ENCODE results near the gene PROSER2.

Gene PROSER2

DNA sequence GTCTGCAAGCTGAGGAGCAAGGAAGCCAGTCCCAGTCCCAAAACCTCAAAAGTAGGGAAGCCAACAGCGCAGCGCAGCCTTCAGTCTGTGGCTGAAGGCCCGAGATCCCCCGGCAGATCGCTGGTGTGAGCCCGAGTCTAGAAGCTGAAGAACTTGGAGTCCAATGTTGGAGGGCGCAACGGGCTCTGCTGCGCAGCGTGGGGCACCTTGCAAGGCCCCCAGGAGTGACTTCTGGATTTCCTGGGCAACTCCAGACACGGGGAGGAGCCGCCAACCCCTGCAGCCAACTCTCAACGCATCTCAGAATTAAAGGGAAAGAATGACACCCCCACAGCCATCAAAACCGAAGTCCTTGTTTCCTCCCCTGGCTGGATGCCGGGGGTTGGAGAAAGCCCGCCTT, 18.8 kb upstream of the PROSER2 start:
- DNase-seq (ENCODE audit: low spot score), result no peak

GRCh38 chr10:11805792-11806191, 17.4 kb upstream of the PROSER2 start:
- no peak for DNase-seq (ENCODE audit: low spot score)

GRCh38 chr10:11806706-11807105, 16.4 kb upstream of the PROSER2 start:
- no peak for DNase-seq (ENCODE audit: low spot score)

GRCh38 chr10:11808808-11809207, 14.3 kb upstream of the PROSER2 start:
- DNase-seq (ENCODE audit: low spot score), result no peak

DNA sequence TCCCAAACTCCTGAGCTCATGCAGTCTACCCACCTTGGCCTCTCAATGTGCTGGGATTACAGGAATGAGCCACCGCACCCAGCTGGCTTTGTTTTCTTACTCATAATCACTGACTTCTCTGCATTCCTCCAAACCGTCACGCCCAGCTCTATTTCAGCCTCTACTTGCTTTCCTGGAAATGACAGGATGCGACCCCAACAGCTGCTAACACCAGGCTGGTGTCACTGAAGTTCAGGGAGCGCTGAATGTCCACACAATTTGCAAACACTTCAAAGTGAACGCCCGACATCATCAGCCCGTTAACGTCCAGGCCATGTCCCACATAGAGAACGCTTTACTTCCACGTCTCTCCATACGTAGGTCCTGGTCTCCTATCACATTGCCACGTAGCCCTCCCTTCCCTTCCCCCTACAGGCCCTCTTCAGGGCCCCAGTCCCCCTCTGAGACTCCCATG, 12.8 kb upstream of the PROSER2 start:
- DNase-seq (ENCODE audit: low spot score), result no peak

- no peak for DNase-seq (ENCODE audit: low spot score)
Observed at GRCh38 chr10:11810973-11811372, 12.2 kb upstream of the PROSER2 start.

DNA sequence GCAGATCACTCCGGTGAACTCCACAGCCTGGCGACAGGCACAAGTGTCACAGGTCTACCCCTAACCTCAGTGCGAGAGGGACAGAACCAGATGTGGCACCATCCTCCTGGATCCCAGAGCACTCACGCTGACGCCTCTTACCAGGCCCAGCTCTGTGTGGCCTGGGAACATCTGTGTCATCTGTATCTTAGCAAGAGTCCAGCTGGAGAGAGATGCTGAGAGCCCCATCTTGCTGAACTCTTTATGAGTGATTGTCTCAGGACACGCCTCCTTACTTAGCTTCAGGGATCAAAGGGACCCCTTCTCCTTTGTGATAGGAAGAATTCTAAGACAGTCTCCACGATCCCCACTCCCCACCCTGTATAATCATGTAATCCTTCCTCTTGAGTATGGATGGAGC, 10.0 kb upstream of the PROSER2 start:
- DNase-seq (ENCODE audit: low spot score), result no peak

DNA sequence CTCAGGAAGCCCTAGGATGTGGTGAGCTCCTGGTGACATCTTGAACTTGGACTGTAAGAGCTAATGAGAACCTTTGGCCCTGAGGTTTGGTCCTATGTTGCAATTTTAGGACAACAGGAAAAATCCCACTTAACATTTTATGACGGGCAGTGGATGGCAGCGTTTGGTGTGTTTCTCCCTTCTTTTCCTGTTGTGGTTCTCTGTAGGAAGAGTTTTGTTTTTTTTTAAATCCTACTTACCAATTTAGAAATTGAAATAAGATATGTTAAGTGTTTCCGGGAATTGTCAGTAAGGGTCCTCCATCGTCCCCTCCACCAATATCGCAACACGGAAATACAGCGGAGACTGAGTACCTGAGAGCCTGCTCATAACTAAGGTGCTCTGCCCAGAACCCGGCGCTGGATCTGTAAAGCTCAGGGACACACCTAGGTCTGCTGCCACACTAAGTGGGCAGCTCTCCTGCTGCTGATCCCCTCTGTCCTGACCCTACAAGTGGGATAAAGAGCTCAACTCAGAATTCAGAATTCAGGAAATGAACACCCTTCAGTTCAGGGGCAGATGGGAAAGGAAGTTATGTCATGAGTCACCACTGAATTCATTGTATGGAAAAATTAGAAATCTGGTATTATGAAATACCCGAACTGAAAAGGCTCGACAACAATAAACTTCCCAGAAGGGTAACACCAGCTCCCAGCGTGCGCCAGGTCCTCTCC, 9.1 kb upstream of the PROSER2 start:
- DNase-seq (ENCODE audit: low spot score), result no peak

- no peak for DNase-seq (ENCODE audit: low spot score)
Observed at GRCh38 chr10:11819027-11819426, 4.1 kb upstream of the PROSER2 start.

DNA sequence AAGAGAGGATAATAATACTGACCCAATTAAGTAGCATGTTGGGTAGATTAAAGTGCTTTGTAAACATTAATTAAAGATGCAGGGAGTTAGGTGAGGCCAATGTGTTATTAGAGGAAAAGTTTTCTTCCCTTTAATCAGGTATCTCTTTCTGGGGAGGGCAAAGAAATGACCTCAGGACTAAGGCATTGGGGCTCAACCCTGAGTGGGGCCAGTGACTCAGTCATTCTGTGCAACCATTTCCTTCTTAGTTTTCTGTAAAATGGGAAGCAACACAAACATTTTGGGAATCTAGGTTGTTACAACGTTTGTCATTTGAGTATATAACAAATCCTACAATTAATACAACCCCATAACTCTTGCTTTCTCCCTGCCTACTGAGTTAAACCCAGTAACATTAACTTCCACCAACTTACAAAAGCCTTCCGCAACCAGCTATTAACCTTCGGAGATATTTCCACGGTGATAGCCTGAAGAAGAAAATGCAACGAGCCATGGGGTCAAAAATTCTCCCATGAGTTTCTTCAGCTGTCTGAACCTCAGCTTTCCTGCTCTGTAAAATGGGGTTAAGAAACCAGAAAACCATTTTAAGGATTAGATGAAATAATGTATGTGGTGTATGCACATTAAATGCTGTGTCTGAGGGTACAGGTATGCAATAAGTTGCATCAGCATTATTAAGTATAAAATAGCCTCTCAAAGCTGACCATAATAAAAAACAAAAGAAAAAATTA, 965 bp upstream of the PROSER2 start:
- no peak for DNase-seq (ENCODE audit: low spot score)

DNA sequence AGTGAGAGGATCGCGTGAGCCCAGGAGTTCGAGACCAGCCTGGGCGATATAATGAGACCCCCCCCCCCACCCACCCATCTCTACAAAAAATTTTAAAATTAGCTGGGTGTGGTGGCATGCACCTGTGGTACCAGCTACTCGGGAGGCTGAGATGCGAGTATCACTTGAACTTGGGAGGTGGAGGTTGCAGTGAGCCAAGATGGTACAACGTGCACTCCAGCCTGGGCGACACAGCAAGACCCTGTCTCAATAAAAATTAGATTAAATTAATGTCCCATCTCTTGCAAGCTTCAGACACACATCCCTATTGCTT, 391 bp upstream of the PROSER2 start:
- DNase-seq (ENCODE audit: low spot score), result no peak

DNA sequence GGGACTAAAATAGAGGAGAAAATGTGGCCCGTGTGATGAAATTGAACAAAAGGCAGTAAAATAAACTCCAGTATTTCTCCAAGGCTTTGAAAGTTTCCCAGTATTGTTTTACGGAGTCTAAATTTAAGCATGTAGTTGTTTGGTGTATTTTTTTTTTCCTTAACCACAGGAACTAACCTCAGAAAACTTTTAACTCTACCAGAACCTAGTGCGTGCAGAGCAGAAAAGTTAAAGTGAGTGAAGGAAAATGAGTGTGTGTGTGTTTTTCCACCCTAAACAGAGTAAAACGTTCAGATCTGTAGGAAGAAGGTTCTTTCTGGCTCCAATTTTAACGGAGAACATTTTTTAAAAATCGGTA, 812 bp downstream of the PROSER2 start:
- no peak for DNase-seq (ENCODE audit: low spot score)

DNA sequence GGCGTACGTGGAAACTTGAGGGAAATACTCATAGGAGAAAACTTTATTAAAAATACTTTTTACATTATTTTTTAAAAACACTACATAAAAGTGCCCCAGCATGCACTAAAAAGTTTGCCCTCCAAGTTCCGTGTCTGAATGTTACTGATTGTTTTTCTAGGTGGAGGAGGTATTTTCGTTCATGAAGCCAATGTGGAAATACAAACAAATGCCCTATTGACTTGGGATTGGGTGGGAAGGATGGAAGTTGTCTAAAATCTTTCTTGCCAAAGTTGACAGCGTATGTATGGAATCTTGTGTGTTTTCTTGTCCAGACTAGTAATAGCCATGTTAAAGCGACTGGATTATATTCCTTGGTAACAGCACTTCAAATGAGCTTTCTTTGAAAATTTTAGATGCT, 1.2 kb downstream of the PROSER2 start:
- DNase-seq (ENCODE audit: low spot score), result no peak

- no peak for DNase-seq (ENCODE audit: low spot score)
Observed at GRCh38 chr10:11824825-11825224, 1.7 kb downstream of the PROSER2 start.

DNA sequence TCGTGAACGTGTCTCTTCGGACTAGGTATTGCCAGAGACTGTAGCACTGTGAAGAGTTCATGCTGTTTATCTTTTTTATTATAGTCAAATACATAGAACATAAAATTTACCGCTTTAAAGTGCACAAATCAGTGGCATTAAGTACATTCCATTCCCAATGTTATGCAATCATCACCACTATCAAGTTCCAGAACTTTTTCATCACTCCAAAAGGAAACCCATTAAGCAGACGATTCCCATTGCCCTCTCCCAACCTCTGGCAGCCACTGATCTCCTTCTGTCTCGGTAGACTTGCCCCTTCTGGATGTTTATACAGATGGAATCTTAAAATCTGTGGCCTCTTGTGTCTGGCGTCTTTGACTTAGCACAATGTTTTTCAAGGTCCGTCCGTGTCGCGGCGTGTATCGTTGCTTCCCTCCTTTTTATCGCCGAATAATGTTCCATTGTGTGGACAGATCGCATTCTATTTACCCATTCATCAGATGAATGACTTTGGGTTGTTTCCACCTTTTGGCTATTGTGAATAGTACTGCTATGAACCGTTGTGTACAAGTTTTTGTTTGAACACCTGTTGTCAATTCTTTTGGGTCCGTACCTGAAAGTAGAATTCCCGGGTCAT, 2.7 kb downstream of the PROSER2 start:
- DNase-seq (ENCODE audit: low spot score), result no peak

GRCh38 chr10:11827006-11827405, 3.9 kb downstream of the PROSER2 start:
- no peak for DNase-seq (ENCODE audit: low spot score)

DNA sequence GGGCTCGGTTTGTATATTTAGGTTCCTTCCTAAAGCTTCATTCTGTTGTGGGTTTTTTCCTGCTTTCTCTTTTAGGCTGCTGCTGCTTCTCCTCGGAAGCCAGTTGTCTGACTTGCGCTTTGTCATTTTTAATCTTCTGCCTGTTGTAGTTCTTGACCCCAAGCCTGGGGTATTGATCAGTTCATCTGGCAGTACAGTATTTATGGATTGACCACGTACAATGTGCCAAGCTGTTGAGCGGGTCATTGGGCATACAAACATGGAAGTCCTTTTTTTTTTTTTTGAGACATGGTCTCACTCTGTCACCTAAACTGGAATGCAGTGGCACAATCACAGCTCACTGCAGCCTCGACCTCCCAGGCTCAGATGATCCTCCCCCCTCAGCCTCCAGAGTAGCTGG, 4.3 kb downstream of the PROSER2 start:
- no peak for DNase-seq (ENCODE audit: low spot score)

DNA sequence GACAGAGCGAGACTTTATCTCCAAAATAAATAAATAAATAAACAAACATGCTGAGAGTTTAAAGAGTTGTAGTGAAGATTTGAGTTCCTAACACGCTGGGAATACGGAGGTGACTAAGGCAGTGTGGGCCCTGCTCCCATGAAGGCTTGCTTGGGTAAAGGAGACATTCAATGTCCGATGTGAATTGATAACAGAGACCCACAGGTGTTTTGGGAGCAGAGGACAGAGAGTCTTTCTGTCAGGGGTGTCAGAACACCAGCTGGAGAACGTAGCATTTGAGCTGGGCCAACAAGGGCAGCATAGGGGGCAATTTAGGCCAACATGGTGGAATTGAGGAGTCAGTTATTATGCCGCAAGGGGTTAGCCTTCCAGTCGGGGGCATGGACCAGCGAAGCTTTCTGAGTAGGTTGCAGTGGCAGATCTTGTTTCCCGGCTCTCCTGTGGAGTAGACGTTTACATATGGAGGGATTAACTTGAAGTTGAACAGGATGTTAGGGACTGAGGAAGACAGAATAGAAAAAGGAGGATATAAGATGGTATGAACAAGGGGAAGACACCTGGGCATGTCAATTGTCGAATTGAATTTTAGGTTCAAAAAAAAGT, 5.6 kb downstream of the PROSER2 start:
- no peak for DNase-seq (ENCODE audit: low spot score)

GRCh38 chr10:11830836-11831519, 7.8 kb downstream of the PROSER2 start:
- no peak for DNase-seq (ENCODE audit: low spot score)

- no peak for DNase-seq (ENCODE audit: low spot score)
Observed at GRCh38 chr10:11831520-11831951, 8.4 kb downstream of the PROSER2 start.

DNA sequence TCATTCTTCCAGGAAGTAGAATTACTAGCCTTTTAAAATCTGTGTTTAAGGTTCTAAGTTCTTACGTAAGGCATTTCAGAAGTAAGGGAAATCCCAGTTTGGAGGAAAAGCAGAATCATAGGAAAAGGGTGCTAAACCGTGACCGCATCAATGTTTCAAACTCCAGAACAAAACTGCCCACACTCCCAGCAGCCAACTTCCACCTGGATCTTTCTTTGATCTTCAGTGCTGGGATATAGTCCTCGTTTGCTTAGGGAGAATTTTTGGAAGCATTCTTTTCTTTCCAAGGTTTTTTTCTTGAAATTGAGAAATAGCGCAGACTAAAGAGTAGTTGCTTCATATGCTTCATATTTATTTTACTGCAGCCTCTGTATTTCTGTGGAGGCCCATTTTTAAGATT, 8.9 kb downstream of the PROSER2 start:
- no peak for DNase-seq (ENCODE audit: low spot score)

DNA sequence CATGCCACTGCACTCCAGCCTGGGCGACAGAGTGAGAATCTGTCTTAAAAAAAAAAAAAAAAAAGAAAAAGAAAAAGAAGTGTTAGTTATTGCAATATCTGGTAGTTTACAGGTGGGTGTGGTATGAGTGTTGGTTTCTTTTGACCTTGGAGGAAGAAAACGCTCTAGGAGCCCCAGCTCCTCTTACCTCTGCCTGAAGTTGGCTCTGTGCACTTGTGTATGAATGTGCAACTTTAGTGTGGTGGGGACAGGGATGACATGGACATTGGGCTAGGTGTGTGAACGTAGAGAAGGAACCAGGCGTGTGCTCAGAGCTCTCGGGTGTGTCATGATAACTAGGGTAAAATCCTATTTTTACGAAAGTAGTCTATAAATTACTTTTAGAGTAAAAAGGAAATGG, 11.9 kb downstream of the PROSER2 start:
- DNase-seq (ENCODE audit: low spot score), result no peak

DNA sequence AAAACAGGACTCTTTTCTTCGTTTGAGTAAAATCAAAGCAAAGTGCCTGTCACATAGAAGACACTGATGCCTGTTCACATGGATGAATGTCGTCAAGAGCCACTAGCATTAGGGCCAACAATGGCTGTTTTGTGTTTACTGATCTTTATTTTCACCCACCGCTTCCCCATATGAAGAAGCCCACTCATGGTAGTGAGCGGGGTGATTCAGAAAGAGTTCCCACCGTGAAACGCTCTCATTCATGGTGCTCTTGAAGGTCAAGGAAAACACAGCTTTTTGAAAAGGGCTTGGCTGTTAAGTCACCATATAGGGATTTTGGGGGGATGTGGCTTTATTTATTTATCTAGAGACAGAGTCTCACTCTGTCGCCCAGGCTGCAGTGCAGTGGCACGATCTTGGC, 12.5 kb downstream of the PROSER2 start:
- DNase-seq (ENCODE audit: low spot score), result no peak

Data from CD4-positive, alpha-beta T cell treated with Interleukin-2 at 100 ng/mL for 4 hours (primary cell).